Common myeloid progenitor, CD34-positive (primary cell): ENCODE data around the gene HAP1. TPM values are rescaled to one million over a fixed set of nuclear protein-coding genes. Genes with fewer than 3 reads are reported as not detected.
A peak's percentile ranks its signal among the peaks of the same experiment; 100 is the strongest.

Experiments used
- CTCF ChIA-PET: fragments of 350-600 bp; sonication (Branson Sonifier 250); formaldehyde crosslinking; loops from one replicate; lab custom pipeline; 2021; ENCODE audit warnings: antibody characterized with exemption; lab: Charles Lee
- POLR2A ChIA-PET: fragments of 350-600 bp; sonication (Branson Sonifier 250); formaldehyde crosslinking; loops from one replicate; lab custom pipeline; 2021; ENCODE audit warnings: antibody characterized with exemption; lab: Charles Lee
- DNase-seq, 3 donors: peaks; one replicate each; pipeline versions ENCODE4 v3.0.0 to v3.0.0-alpha.2; 2013
- H3K27ac ChIP-seq, 2 experiments: 1 replicate in 1 of 2; 2 replicates in 1 of 2; pipeline ENCODE4 v1.7.0; 2013; ENCODE audit warnings: inconsistent platforms in 2 of 2, low read length in 2 of 2, mild to moderate bottlenecking in 2 of 2, low read depth in 1 of 2, moderate library complexity in 1 of 2; ENCODE audit not compliant: severe bottlenecking in 2 of 2, insufficient read depth in 1 of 2, poor library complexity in 1 of 2
- H3K27me3 ChIP-seq, 5 experiments: replicated peaks in 2 of 5; 1 replicate in 3 of 5; 2 replicates in 2 of 5; pipeline versions ENCODE4 v1.6.1 to v1.7.0; 2013; ENCODE audit warnings: low read length in 4 of 5, mild to moderate bottlenecking in 2 of 5, moderate library complexity in 2 of 5, inconsistent platforms in 1 of 5; ENCODE audit not compliant: insufficient read depth in 5 of 5, control insufficient read depth in 4 of 5
- H3K36me3 ChIP-seq, 4 experiments: 1 replicate in 2 of 4; 2 replicates in 2 of 4; pipeline versions ENCODE4 v1.6.1 to v1.7.0; 2013; ENCODE audit warnings: low read length in 3 of 4, control low read depth in 1 of 4, mild to moderate bottlenecking in 1 of 4; ENCODE audit not compliant: control insufficient read depth in 4 of 4, insufficient read depth in 4 of 4
- H3K4me1 ChIP-seq, 4 experiments: 1 replicate in 3 of 4; 2 replicates in 1 of 4; pipeline versions ENCODE4 v1.6.1 to v1.7.1; 2013; ENCODE audit warnings: low read length in 3 of 4, mild to moderate bottlenecking in 3 of 4, control low read depth in 1 of 4, inconsistent platforms in 1 of 4, moderate library complexity in 1 of 4; ENCODE audit not compliant: control insufficient read depth in 4 of 4, insufficient read depth in 4 of 4; ENCODE audit errors: control extremely low read depth in 1 of 4
- H3K4me3 ChIP-seq, 7 experiments: 1 replicate in 4 of 7; 2 replicates in 3 of 7; pipeline versions ENCODE4 v1.5.1 to v1.7.0; 2013; ENCODE audit warnings: mild to moderate bottlenecking in 7 of 7, low read length in 6 of 7, moderate library complexity in 6 of 7, inconsistent platforms in 2 of 7, low read depth in 2 of 7, control low read depth in 1 of 7; ENCODE audit not compliant: insufficient read depth in 4 of 7, control insufficient read depth in 1 of 7; ENCODE audit errors: extremely low read depth in 1 of 7
- H3K9me3 ChIP-seq, 5 experiments: 1 replicate in 4 of 5; 2 replicates in 1 of 5; pipeline versions ENCODE4 v1.6.1 to v1.7.1; 2013; ENCODE audit warnings: low read length in 4 of 5, mild to moderate bottlenecking in 2 of 5, inconsistent platforms in 1 of 5, low read depth in 1 of 5, moderate library complexity in 1 of 5; ENCODE audit not compliant: control insufficient read depth in 4 of 5, insufficient read depth in 2 of 5; ENCODE audit errors: control extremely low read depth in 1 of 5
- WGBS: methylation state at CpG from one replicate; pipeline ENCODE4 v1.1.5; 2013; ENCODE audit not compliant: insufficient coverage; 5-methylcytosine and 5-hydroxymethylcytosine counted together
- polyA plus RNA-seq: library from polyadenylated mRNA; unstranded; fragments of 120-200 nt; gene quantifications from one replicate; pipeline ENCODE4 v1.2.1, GENCODE V29; 2013

Gene HAP1
- not detected for polyA plus RNA-seq

- Histone ChIP-seq H3K27me3 (peaks cover 0 to 74% (median 20%) of the 10 kb centered on the region in 5 experiments), H3K36me3 (no peaks in the 10 kb centered on the region), H3K27ac (no peak within 1 kb of the TSS), H3K4me3 (peak within 1 kb of the TSS; percentile 11 to 68 (median 51)), H3K4me1 (peaks cover 0 to 21% (median 18%) of the 10 kb centered on the region in 4 experiments), H3K9me3 (no peaks in the 10 kb centered on the region)
- 1% methylated on average over 75 of the region's 77 CpGs for WGBS
- peak in 2 of 3 donors; percentile 35 to 37 for DNase-seq
- POLR2A ChIA-PET: interaction anchor here (1.5 kb wide), 1 partner anchor 51 kb away, joined by 5 read pairs; the partner anchor contains the start of gene JUP
- CTCF ChIA-PET: interaction anchor here (0.9 to 1.3 kb wide), 3 partner anchors 20 to 177 kb away, joined by 3 to 4 read pairs (median 3); no protein-coding TSS in a partner anchor
Observed at GRCh38 chr17:41734139-41734948, at the start of gene HAP1. TSS of gene HAP1 (minus strand) at chr17:41734643. CDS start at chr17:41734634, 9 bp downstream.

GRCh38 chr17:41782142-41782541 is 47.7 kb upstream of the HAP1 start:
- no peak for DNase-seq
- ChIA-PET POLR2A (interaction anchor here (0.6 to 0.9 kb wide), 2 partner anchors 18 to 1046 kb away, joined by 3 to 4 read pairs; no protein-coding TSS in a partner anchor), CTCF (interaction anchor here (0.9 to 2.3 kb wide), 5 partner anchors 17 to 47 kb away, joined by 3 to 7 read pairs (median 4); no protein-coding TSS in a partner anchor)
- Histone ChIP-seq H3K4me3 (peak overlapping the region in 1 of 7 experiments; percentile 42), H3K4me1 (peaks cover 6 to 76% (median 73%) of the 10 kb centered on the region in 4 experiments), H3K9me3 (no peaks in the 10 kb centered on the region), H3K36me3 (peaks cover 0 to 12% (median 2%) of the 10 kb centered on the region in 4 experiments), H3K27ac (no peak overlapping the region), H3K27me3 (no peaks in the 10 kb centered on the region)
- 80% methylated on average over 2 of the region's 4 CpGs for WGBS

GRCh38 chr17:41781404-41782110 is 47.1 kb upstream of the HAP1 start:
- Histone ChIP-seq H3K9me3 (no peaks in the 10 kb centered on the region), H3K36me3 (peaks cover 0 to 15% (median 2%) of the 10 kb centered on the region in 4 experiments), H3K27ac (no peak overlapping the region), H3K4me3 (no peak overlapping the region), H3K4me1 (peaks cover 3 to 78% (median 74%) of the 10 kb centered on the region in 4 experiments), H3K27me3 (no peaks in the 10 kb centered on the region)
- WGBS: 78% methylated on average over 13 of the region's 13 CpGs
- DNase-seq: peak in 1 of 3 donors; percentile 40
- CTCF ChIA-PET: interaction anchor here (0.7 to 2.3 kb wide), 8 partner anchors 12 to 98 kb away, joined by 3 to 10 read pairs (median 4); no protein-coding TSS in a partner anchor
- POLR2A ChIA-PET: interaction anchor here (0.6 to 0.9 kb wide), 2 partner anchors 19 to 1045 kb away, joined by 3 to 4 read pairs; no protein-coding TSS in a partner anchor

- Histone ChIP-seq H3K4me1 (peaks cover 3 to 86% (median 74%) of the 10 kb centered on the region in 4 experiments), H3K36me3 (peaks cover 2 to 26% (median 7%) of the 10 kb centered on the region in 4 experiments), H3K9me3 (no peaks in the 10 kb centered on the region), H3K27me3 (no peaks in the 10 kb centered on the region), H3K27ac (no peak overlapping the region), H3K4me3 (no peak overlapping the region)
- POLR2A ChIA-PET: interaction anchor here (1.1 kb wide), 1 partner anchor 9 kb away, joined by 4 read pairs; no protein-coding TSS in a partner anchor
- CTCF ChIA-PET: interaction anchor here (0.7 to 4.4 kb wide), 5 partner anchors 8 to 62 kb away, joined by 3 to 40 read pairs (median 10); partner anchors contain the start of gene JUP
- DNase-seq: no peak
- 100% methylated on average over 1 of the region's 1 CpG for WGBS
Observed at GRCh38 chr17:41779954-41780353, 45.5 kb upstream of the HAP1 start.

GRCh38 chr17:41777574-41778188 is 43.2 kb upstream of the HAP1 start:
- Histone ChIP-seq H3K36me3 (peaks cover 2 to 32% (median 11%) of the 10 kb centered on the region in 4 experiments), H3K27me3 (no peaks in the 10 kb centered on the region), H3K4me1 (peaks cover 0 to 82% (median 58%) of the 10 kb centered on the region in 4 experiments), H3K27ac (peak overlapping the region in 1 of 2 experiments; percentile 28), H3K9me3 (no peaks in the 10 kb centered on the region), H3K4me3 (peak overlapping the region in 2 of 7 experiments; percentile 38 to 50)
- WGBS: 37% methylated on average over 5 of the region's 12 CpGs
- ChIA-PET POLR2A (interaction anchor here (1.0 to 2.7 kb wide), 2 partner anchors 8 to 11 kb away, joined by 3 to 40 read pairs; partner anchors contain the start of gene JUP), CTCF (interaction anchor here (0.6 to 4.4 kb wide), 9 partner anchors 9 to 40 kb away, joined by 3 to 40 read pairs (median 5); partner anchors contain the start of gene JUP)
- peak in 2 of 3 donors; percentile 62 to 71 for DNase-seq

GRCh38 chr17:41777157-41777573 is 42.7 kb upstream of the HAP1 start:
- POLR2A ChIA-PET: interaction anchor here (1.0 to 2.7 kb wide), 2 partner anchors 9 to 12 kb away, joined by 3 to 40 read pairs; partner anchors contain the start of gene JUP
- Histone ChIP-seq H3K4me1 (peaks cover 0 to 77% (median 54%) of the 10 kb centered on the region in 4 experiments), H3K9me3 (no peaks in the 10 kb centered on the region), H3K27me3 (no peaks in the 10 kb centered on the region), H3K36me3 (peaks cover 2 to 31% (median 13%) of the 10 kb centered on the region in 4 experiments), H3K4me3 (peak overlapping the region in 2 of 7 experiments; percentile 40 to 50), H3K27ac (peak overlapping the region in 1 of 2 experiments; percentile 28)
- CTCF ChIA-PET: interaction anchor here (1.3 to 4.4 kb wide), 7 partner anchors 9 to 25 kb away, joined by 3 to 40 read pairs (median 7); partner anchors contain the start of gene JUP
- no peak for DNase-seq
- 68% methylated on average over 2 of the region's 4 CpGs for WGBS
